Activated T-cell treated with anti-CD3 and anti-CD28 coated beads for 4 hours (primary cell): ENCODE results near the gene CLCA2.
"Not testable (repeated sequence)": the region's sequence is repeated elsewhere in the genome, so short reads cannot be mapped to it uniquely, and the experiment has no call there.

Experiments
- DNase-seq: peaks from one replicate; pipeline ENCODE4 v3.0.0-alpha.2; 2020

CLCA2 gene

DNA sequence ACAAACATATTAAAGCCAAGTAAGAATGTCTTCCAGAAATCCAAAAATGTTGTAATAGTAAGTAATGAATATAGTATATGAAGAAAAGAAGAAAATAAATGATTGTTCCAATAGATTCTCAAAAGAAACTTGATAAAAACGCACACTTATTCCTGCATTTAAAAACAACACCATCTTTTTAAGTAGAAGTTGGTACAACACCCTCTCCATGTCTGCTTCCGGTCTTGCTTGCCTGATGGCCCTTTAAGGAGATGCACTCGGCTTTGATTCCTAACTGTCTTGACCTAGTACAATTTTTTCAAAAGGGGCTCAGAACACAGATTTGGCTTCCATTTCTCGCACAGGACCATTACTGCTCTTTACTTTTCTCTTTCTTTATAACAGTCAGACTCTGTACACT is 53.7 kb downstream of the CLCA2 start:
- no peak for DNase-seq

DNA sequence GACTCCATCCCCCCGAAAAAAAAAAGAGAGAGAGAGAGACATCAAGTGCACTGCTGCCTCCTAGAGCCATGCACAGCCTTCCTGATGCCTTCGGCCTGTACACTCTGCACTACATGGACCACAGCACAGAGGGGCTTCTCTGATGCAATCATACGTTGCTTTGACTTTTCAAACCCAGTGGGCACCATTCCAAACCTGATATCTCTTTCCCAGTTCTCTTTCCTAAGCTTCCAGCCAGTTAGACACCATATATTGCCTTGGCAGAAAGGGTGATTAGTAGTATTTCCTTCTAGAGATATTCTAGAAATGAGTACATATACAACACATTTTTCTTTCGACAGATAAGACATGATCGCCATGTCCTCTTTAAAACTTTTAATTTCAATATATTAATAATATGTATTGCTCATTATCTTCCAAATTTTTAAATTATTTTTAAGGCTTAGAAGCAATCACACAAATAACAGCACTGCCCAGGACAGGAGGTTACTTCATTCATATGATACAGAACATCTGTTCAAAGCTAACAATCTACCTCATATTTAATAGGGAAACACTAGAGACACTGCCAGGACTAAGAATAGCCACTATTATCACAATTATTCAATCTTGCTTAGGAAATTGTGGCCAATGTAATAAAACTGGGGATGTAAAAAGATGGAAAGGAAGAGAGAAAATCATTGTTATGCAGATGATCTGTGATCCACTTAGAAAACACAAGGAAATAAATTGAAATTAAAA is 54.6 kb downstream of the CLCA2 start:
- DNase-seq, result no peak

DNA sequence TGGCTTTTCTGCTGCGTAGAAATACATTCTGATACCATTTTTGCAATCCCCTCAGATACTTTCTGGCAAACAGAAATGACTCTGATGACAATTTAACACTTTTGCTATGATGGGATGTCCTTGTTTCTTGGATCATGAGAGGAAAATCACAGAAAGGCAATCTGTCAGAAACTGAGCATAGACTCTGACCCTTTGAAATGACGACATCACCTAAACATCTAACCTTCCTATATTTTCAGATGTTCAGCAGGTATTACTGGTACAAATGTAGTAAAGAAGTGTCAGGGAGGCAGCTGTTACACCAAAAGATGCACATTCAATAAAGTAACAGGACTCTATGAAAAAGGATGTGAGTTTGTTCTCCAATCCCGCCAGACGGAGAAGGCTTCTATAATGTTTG is 58.0 kb downstream of the CLCA2 start:
- no peak for DNase-seq

DNA sequence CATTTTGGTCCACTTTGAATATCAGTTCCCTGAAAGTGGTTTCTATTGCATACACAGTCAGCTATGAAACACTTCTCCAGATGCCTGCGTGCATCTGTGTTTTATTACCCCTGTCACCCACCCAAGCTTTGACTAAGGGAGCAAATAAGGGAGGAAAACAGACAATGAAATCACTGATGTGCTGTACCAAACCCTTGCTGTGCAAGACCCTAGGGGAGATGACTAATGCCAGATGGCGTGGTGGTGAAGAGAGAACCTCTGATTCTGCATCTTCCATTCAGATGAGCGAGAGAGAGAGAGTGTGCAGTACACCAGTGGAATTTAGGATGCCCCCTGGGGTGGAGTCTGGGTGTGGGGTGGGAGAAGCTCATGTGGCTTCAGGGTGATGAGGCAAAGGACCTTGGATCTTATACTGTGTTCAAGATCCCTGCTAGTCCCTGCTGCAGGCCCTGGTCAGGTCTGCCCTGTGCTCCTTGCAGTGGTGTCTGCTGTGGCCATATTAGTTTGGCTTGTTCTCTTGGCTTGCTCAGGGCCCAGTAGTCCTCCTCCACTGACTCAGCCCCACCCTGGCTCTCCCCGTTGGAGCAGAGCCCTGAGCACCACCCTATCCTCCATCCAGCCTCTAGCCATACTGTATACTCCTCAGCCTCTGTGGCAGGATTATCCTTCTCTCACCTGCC is 63.3 kb downstream of the CLCA2 start:
- DNase-seq, result no peak

DNA sequence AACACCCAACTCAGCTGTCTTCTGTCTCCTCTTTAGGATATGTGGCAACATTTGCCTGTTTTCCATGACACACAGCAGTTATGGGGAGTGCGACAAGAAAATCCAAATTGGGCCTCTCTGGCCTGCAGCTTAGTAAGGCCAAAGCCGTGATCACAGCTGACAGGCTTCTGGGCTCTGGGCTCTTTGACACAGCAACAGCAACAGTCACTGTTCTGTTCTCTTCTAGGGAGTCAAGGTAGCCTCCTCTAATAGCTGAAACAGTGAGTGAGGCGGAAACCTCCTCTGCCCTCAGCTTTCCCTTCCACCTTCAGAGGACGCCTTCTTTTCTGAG is 63.8 kb downstream of the CLCA2 start:
- DNase-seq, result no peak

DNA sequence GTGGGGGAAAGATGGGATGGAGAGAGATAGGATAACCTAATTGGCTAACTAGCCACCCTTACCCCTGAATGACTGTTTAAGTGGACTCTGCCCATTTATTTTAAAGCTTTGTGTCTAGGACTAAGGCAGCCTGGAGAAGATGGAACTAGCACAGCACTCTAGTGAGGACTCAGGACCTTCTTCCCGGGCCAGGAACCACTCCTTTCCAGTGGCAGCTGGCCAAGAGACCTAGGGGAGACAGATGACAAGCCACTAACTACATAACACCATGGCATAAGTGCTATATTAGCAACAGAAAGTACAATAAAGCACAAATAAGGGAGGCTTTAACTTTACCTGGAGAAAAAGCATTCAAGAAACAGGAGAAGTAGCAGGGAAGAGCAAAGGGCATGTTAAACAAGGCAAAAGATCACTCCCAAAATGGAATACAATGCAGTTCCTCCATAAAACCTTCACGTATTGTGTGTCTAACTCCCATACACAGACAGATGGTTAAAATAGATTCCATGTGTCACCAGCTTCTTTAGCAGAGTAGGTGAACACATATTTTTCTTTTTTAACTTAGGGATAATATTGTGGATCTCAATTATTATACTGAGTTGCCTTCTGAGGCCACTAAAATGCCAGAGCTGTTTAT is 65.4 kb downstream of the CLCA2 start:
- no peak for DNase-seq

DNA sequence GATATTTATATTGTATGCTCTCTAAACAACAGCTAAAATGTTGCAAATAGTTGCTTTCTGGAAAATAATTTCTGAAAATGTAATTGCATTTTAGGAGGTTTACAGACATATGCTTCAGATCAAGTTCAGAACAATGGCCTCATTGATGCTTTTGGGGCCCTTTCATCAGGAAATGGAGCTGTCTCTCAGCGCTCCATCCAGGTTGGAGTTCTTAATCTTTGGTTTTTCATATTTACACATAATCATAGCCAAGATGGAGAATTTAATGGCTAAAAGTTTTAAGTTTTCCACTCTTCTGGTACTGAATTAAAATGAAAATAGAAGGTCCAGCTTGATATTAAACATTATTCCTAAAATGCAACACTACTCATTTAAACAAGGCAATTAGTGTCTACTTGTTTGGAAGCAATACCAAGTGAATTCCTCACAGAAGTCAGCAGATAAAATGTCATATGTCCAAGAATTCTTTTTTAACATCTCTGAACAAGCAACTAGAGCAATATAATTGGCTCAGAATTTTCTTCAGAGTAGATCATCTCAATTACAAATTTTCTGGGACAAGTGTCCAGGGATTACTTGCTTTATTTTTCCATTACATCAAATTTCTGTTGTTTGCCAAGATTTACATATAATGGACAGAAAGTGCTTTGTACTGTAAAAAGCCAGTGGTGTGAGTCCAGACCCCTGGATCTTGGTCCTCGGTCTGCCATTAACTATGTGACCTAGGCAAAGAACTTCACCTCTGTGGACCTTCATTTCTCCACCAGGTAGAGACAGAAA is 67.4 kb downstream of the CLCA2 start:
- no peak for DNase-seq

DNA sequence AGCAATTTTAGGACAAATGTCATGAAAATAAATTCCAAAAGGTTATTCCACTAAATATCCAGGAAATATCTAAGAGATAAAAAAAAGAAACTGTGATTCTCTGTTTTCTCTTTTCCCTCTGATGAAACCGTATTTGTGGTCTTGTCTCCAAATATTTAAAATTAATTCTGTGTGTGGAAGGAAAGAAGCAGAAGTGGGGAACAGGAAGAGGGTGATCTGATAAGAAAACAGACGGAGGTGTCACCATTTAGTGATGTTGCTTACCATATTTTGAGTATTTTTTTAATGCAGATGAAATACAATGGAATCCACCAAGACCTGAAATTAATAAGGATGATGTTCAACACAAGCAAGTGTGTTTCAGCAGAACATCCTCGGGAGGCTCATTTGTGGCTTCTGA is 74.3 kb downstream of the CLCA2 start:
- no peak for DNase-seq

DNA sequence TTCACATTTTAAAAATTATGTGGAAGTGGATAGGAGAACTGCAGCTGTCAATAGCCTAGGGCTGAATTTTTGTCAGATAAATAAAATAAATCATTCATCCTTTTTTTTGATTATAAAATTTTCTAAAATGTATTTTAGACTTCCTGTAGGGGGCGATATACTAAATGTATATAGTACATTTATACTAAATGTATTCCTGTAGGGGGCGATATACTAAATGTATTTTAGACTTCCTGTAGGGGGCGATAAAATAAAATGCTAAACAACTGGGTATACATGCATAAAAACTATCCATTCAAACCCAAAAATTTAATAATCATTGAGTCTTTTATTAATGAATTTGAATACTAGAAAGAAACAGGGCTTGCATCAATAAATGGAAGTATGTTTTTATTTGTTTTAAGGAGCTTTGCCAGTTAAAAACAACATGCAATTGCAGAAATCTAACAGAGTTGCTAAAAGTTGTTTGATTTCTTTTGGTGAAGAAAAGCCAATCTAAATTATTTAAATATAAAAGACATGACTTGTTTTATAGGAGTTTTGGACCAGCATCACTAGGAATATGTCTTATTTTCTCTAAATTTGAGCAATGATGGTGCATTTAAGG is 76.1 kb downstream of the CLCA2 start:
- no peak for DNase-seq

DNA sequence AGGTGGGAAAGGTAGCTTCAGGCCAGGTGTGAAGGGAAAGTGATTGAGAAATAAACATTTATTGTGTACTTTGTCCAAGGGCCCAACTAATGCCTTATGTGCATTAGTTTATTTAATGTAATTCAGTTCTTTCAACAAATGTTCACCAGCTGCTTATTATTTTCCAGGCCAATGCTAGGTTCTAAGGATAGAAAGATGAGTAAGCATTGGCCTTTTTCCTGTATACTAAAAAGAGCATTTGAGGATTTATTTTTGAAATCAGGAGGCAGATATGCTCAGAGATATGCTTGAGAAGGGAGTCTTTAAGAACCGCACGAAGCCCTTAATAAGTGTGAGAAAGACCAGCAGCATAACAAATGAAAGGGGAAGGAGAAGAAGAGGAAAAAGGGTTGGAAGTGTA is 76.7 kb downstream of the CLCA2 start:
- no peak for DNase-seq

DNA sequence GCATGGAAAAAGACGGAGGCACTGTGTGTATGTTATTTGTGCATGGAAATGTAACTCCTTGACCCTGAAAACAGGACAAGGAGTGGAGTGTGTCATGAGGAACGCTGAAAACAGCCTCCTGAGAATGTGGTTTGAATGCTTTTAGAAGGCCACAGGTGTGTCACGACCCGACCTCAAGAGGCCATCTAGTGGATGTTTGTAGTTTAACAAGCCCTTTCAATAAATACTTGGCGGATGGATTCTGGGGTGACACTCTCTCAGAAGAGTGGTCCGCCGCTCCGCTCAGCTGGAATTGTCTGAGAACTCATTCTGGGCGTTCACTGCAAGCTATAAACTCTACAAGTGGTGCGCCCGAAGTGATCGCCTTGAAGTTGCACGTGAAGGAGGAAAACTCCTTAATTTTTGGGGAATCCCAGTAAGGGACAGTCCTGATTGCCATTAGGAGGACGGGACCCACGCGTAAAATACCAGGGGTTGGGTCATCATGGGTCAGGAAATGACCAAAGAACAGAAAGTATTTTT is 78.2 kb downstream of the CLCA2 start:
- DNase-seq, result not testable (repeated sequence)

DNA sequence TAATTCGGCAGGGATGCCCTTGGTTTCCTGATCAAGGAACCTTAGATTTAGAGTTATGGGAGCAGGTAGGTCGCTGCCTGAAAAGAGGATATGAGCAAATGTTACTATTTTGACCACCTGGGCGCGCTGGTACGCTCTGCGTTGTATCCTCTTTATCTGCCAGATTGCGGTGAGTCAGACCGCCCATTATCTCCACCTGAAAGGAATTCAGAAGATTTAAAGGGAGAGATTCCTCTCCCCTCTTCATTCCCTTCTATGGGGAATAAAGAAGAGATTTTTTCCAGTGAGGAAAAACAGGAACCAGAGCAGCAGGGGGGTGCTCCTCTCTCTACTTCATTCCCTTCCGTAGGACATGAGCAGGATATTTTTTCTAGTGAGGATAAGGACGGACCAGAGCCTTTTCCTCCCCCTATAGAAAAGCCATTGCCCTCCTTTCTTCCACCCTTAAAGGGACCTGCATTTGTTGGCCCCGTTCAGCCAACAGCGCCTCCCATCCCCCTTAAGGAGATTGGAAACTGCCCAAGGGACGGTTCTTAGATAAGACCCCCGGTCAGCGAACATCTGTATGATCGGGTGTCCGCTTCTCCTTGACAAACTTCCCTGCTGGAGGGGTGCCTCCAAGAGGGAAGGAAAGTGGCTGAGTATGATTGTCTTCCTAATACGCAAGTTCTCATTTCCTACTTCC is 78.9 kb downstream of the CLCA2 start:
- DNase-seq, result no peak

DNA sequence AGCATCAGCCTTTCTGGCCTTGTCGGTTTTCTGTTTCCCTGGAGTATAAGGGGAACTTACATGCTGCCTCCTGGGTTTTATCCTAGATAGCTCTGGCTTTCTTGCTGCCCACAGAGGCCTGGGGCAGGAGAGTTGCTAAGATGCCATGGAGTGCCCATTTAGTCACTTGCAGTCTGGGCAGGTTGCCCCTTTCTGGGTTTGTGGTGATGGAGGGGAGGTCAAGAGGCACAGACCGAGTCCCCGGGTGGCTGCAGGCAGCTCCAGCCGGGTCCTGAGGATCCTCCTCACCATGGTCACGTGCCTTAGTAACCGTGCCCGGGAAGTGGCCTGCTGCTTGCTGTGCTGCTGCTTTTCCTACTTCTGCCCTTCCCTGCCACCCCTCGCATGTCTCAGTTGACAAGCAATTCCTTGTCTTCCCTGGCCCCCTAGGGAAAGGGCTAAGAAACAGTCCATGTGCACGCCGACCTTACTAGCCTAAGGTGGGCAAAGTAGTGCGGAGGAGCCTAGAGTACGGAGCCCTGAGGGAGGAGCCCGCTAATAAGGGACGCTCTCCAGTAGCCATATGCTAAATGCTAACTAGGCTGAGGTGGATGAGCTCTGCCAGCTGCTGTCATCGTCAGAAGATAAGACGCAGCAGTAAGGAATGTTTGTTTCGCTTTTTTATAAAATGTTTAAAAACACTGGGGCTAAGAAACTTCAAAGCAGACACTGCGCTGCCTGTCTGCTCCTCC is 79.6 kb downstream of the CLCA2 start:
- no peak for DNase-seq

DNA sequence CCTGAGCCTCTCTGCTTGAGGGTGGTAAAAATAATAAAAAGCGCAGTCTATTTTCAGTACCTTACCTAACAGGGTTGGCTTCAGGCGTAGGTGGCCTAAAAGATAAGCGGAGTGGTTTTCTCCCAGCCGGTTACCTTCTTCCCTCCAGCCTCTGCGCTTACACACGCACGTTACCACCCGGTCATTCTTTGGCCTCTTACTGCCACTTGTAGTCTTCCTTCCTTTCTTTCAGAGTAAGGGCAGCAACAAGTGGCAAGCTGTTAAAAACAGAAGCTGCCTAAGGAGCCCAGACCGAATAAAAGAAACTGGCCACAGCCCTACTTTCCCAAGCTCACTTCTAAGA is 80.1 kb downstream of the CLCA2 start:
- DNase-seq, result no peak

DNA sequence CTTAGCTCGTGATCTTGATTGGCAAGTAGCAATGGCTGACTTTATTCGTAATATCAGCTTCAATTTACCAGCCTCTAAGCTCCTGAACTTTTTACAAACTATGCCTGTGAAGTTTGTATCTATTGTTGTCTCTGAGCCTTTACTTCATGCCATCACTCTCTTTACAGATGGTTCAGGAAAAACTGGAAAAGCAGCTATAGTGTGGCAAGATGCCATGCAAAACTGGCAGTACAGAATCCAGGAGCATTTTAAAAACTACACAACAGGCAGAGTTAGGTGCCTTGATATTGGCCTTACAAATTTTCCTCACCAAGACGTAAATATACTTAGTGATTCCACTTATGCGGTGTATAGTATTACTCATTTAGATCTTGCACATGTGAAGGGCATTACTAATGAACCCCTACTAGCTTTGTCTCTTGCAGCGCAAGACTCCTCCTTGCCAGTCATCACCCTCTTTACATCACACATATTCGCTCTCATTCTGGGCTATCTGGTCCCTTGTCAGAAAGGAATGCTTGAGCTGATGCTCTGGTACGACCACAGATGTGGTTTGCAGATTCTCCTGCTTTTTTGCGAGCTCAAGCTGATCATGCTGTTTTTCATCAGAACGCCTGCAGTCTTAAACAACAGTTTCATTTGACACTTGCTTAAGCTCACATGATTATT is 81.1 kb downstream of the CLCA2 start:
- DNase-seq, result no peak

DNA sequence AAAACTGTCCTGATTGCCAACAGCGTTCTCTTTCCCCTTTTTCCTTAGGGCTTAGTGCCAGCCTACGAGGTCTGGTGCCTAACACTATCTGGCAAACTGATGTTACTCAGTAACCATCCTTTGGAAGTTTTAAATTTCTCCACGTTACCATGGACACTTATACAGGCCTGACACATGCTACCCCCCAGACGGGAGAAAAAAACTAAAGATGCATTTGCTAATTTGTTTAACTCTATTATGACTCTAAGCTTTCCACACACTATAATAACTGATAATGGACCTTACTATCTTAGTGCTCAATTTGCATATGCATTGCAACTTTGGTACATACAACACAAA is 81.6 kb downstream of the CLCA2 start:
- DNase-seq, result no peak
